Mucosa of descending colon (tissue), 3 donors: Measurements from ENCODE around the gene ATXN7. TPM values are rescaled to one million over a fixed set of nuclear protein-coding genes. Genes with fewer than 3 reads are reported as not detected.

Experiments
- ATAC-seq: fragments of 200-7000 bp; cut with Tn5 transposase; one replicate; pipeline ENCODE4 v1.9.1; 2020; ENCODE audit warnings: mild to moderate bottlenecking, moderate library complexity
- DNase-seq, 3 donors: peaks; one replicate each; pipeline ENCODE4 v3.0.0-alpha.2; 2020
- H3K36me3 ChIP-seq: fragments of 200-600 bp; one replicate; pipeline ENCODE4 v1.8.0; 2021; ENCODE audit warnings: low read depth, mild to moderate bottlenecking
- H3K4me1 ChIP-seq: fragments of 200-600 bp; one replicate; pipeline ENCODE4 v1.8.0; 2021; ENCODE audit warnings: low read depth, mild to moderate bottlenecking
- H3K4me3 ChIP-seq: fragments of 200-600 bp; one replicate; pipeline ENCODE4 v1.8.0; 2021; ENCODE audit warnings: mild to moderate bottlenecking
- H3K9me3 ChIP-seq: fragments of 200-600 bp; one replicate; pipeline ENCODE4 v1.8.0; 2021; ENCODE audit warnings: mild to moderate bottlenecking
- CTCF ChIP-seq: fragments of 200-600 bp; IDR thresholded peaks from one replicate; pipeline ENCODE4 v1.8.0; 2022; ENCODE audit warnings: antibody characterized with exemption, mild to moderate bottlenecking
- intact Hi-C, 2 donors: fragments of 100-400 bp; cut with DNase I in 1 of 2; cut with micrococcal nuclease in 1 of 2; formaldehyde crosslinking; loops; one replicate each; pipeline versions ENCODE4 v1.11.0 to v1.11.1; 2022; cut with DNase I, micrococcal nuclease
- total RNA-seq, 3 donors: library from RNA; stranded (reverse); fragmentation: NEBNext Ultra II Directional in 2 of 3; extraction: Animal tissue kit (Norgen Biotek cat#: 25700) in 2 of 3; gene quantifications; one replicate each; pipeline versions ENCODE4 v1.2.1 to v1.2.4, GENCODE V29; 2021 to 2023
- donor health status: DM: no; HTN: no; CAD: no; lungs with moderate emphysema.
- donor health status: DM: no; HTN: no; CAD: no.
- donor health status: DM: no; HTN: yes; CAD: no.

ATXN7 gene
- total RNA-seq, 3 donors from 2014 or later: 41.2 to 57.4 (median 41.5) TPM

- H3K4me1 ChIP-seq: peaks cover 5% of the 10 kb centered on the region
- ATAC-seq (no peak), DNase-seq (no peak)
- no peak overlapping the region for H3K4me3 ChIP-seq
- no peak for TF ChIP-seq CTCF
- H3K36me3 ChIP-seq: no peaks in the 10 kb centered on the region
- intact Hi-C loops: no loop called here
- no peaks in the 10 kb centered on the region for H3K9me3 ChIP-seq
These were observed 1.3 kb downstream of the ATXN7 start for GRCh38 chr3:63864965-63865327.

DNA sequence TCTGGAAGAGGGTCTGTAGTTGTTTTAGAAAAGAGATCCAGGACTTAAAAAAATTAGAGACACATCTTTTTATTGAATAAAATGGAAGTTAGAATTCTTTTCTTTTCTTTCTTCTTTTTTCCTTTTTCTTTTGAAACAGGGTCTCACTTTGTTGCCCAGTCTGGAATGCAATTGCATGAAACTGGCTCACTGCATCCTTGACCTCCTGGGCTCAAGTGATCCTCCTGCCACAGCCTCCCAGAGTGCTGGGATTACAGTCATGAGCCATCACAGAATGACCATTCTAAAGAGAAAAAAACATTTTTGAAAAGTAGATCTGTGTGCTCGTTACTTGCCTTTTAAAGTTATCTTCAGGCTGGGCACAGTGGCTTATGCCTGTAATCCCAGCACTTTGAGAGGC is 3.6 kb downstream of the ATXN7 start:
- ATAC-seq (no peak), DNase-seq (no peak)
- Histone ChIP-seq H3K4me3 (no peak overlapping the region), H3K4me1 (peaks cover 5% of the 10 kb centered on the region), H3K36me3 (no peaks in the 10 kb centered on the region), H3K9me3 (no peaks in the 10 kb centered on the region)
- TF ChIP-seq CTCF: no peak
- intact Hi-C loops: no loop called here

- no peak for ATAC-seq
- intact Hi-C loops: no loop called here
- no peak for DNase-seq
- no peaks in the 10 kb centered on the region for H3K36me3 ChIP-seq
- no peaks in the 10 kb centered on the region for H3K9me3 ChIP-seq
- TF ChIP-seq CTCF: no peak
- no peaks in the 10 kb centered on the region for H3K4me1 ChIP-seq
- no peak overlapping the region for H3K4me3 ChIP-seq
These were observed 6.4 kb downstream of the ATXN7 start for GRCh38 chr3:63869940-63870614.

DNA sequence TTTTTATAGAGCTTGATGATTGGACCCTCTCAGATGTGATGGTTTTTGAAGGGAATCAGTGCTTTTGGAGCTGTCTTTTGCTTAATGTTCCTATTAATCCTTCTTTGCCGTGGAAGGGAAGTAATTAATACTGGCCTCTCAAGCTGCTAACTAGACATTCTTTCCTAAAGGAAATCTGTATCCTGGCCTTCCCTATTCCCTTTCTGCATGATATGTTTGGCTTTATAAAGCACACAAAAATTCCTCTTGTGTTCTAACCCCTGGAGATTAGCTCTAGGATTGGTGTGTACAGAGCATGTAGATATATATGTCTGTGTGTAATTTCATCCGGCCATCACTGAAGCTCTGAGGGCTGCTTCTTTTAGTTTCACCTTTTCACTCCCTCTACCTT is 6.9 kb downstream of the ATXN7 start:
- DNase-seq (no peak), ATAC-seq (no peak)
- intact Hi-C loops: no loop called here
- H3K9me3 ChIP-seq: no peaks in the 10 kb centered on the region
- no peak overlapping the region for H3K4me3 ChIP-seq
- no peak for TF ChIP-seq CTCF
- H3K36me3 ChIP-seq: no peaks in the 10 kb centered on the region
- H3K4me1 ChIP-seq: no peaks in the 10 kb centered on the region

- Histone ChIP-seq H3K36me3 (no peaks in the 10 kb centered on the region), H3K4me1 (no peaks in the 10 kb centered on the region), H3K4me3 (no peak overlapping the region), H3K9me3 (no peaks in the 10 kb centered on the region)
- no peak for TF ChIP-seq CTCF
- no peak for DNase-seq
- intact Hi-C loops: no loop called here
- no peak for ATAC-seq
These were observed 8.7 kb downstream of the ATXN7 start for GRCh38 chr3:63872135-63872924.
